Duodenal mucosa (tissue), 2 donors: Measurements from ENCODE around the gene BAG5.

Experiments
- H3K27ac ChIP-seq: one replicate; pipeline ENCODE4 v1.7.0; 2013; ENCODE audit warnings: low read depth, low read length
- H3K27me3 ChIP-seq, 2 donors: one replicate each; pipeline ENCODE4 v1.7.0; 2013; ENCODE audit warnings: low read length in 2 of 2, control low read depth in 1 of 2; ENCODE audit not compliant: insufficient read depth in 2 of 2, control insufficient read depth in 1 of 2
- H3K36me3 ChIP-seq, 2 donors: one replicate each; pipeline ENCODE4 v1.7.0; 2013; ENCODE audit warnings: low read length in 2 of 2, control low read depth in 1 of 2; ENCODE audit not compliant: insufficient read depth in 2 of 2, control insufficient read depth in 1 of 2
- H3K4me1 ChIP-seq, 2 donors: one replicate each; pipeline ENCODE4 v1.7.0; 2013; ENCODE audit warnings: low read length in 2 of 2, control low read depth in 1 of 2; ENCODE audit not compliant: insufficient read depth in 2 of 2, control insufficient read depth in 1 of 2
- H3K4me3 ChIP-seq, 2 donors: one replicate each; pipeline ENCODE4 v1.7.0; 2013; ENCODE audit warnings: low read length in 2 of 2, low read depth in 1 of 2
- H3K9ac ChIP-seq, 2 donors: one replicate each; pipeline ENCODE4 v1.7.0; 2013; ENCODE audit warnings: low read length in 2 of 2, low read depth in 1 of 2
- H3K9me3 ChIP-seq, 2 donors: one replicate each; pipeline ENCODE4 v1.7.0; 2013; ENCODE audit warnings: low read length in 2 of 2, control low read depth in 1 of 2; ENCODE audit not compliant: control insufficient read depth in 1 of 2

BAG5 gene

DNA sequence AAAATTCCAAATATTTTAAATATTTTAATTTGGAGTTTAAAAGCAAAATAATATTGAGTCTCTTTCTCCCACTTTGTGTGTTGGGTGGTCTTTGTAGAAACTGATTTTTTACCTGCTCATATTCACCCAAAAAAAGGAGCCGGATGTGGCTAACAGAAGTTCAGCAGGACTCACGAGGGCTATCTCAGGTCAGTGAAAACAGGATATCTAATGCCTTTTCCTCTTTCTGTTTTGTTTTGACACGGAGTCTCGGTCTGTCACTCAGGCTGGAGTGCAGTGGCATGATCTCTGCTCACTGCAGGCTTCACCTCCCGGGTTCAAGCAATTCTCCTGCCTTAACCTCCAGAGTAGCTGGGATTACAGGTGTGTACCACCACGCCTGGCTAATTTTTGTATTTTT, 31.1 kb upstream of the BAG5 start:
- Histone ChIP-seq H3K4me3 (peak overlapping the region in 1 of 2 donors; percentile 28), H3K9ac (no peak overlapping the region), H3K27ac (no peak overlapping the region), H3K36me3 (peaks cover 3 to 12% of the 10 kb centered on the region in 2 donors), H3K9me3 (no peaks in the 10 kb centered on the region), H3K27me3 (no peaks in the 10 kb centered on the region), H3K4me1 (no peaks in the 10 kb centered on the region)

DNA sequence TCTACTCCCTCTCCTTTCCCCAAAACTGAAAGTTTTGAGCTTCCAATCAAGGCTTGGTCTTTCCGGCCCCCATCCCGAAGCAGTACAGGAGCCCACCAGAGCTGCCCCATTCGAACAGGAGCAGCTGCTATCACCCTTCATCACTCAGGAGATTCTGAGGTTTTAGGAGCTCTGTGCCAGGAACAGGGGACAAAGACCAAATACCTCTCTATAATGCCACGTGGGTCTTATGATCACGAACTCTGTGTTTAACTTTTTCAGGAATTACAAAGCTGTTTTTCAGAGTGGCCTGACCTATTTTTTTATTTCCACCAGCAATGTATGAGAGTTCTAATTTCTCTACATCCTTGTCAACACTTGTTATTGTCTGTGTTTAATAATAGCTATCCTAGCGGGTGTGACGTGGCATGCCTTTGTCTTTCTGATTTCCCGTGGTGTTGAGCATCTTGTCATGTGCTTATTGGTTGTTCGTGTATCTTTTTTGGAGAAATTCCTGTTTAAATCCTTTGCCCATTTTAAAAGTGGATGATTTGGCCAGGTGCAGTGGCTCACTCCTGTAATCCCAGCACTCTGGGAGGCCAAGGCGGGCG, 22.0 kb upstream of the BAG5 start:
- Histone ChIP-seq H3K9me3 (no peaks in the 10 kb centered on the region), H3K4me3 (no peak overlapping the region), H3K4me1 (no peaks in the 10 kb centered on the region), H3K36me3 (peaks cover 0 to 27% of the 10 kb centered on the region in 2 donors), H3K27ac (no peak overlapping the region), H3K9ac (no peak overlapping the region), H3K27me3 (no peaks in the 10 kb centered on the region)

DNA sequence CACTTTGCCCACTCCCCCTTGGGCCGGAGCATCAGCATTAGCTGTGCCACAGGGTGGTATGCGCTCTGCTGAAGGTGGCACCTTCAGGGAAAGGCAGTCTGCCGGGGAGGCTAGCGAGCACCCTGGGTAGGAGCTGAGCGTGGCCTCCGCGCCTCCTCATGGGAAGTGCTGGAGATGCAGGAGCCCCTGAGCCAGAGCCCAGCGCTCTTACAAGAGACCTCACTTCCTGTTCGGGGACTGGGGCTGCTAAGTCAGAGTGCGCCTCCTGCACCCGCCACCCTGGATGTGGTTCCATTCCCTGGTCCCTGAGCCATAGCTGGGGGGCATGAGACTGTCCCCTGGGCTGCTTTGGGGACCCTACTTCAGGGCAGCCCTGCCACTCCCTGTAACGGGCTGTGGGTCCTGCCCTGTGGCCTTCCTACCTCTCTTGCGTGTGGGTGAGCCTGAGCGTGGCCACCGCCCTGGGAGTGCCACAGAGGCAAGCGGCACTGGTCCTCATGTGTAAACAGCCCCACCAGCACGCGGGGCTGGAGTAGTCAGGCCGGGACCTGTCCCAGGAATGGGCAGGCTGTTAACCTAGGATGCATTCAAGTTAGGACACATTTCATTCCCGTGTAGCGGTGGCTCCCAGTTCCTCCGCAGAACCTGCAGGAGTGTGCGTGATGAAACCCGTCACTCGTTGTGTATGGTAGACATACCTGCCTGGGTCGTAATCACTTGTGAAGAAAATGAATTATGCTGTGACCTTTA, 19.7 kb upstream of the BAG5 start:
- no peaks in the 10 kb centered on the region for H3K27me3 ChIP-seq
- H3K27ac ChIP-seq, result no peak overlapping the region
- H3K4me1 ChIP-seq, result peaks cover 3% of the 10 kb centered on the region in 2 donors

DNA sequence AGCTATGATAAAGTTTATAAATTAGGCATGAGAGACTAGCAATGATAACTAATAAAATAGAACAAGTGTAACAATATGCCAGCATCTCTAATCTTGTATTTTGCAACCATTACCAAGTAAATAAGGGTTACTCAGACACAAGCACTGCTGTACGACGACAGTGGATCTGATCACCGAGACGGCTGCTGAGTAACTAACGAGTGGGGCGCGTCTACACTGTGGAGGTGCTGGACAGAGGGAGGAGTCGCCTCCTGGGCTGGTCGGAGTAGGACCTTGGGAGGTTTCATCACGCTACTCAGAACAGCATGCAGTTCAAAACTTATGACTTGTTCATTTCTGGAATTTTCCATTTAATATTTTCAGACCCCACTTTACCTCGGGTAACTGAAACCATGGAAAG, 18.7 kb upstream of the BAG5 start:
- no peaks in the 10 kb centered on the region for H3K27me3 ChIP-seq
- peaks cover 11 to 12% of the 10 kb centered on the region in 2 donors for H3K4me1 ChIP-seq
- H3K9me3 ChIP-seq, result no peaks in the 10 kb centered on the region
- H3K4me3 ChIP-seq, result no peak overlapping the region
- H3K36me3 ChIP-seq, result peaks cover 6 to 31% of the 10 kb centered on the region in 2 donors
- H3K9ac ChIP-seq, result no peak overlapping the region
- H3K27ac ChIP-seq, result no peak overlapping the region

More for the DNA sequence above, 19.7 kb upstream of the BAG5 start:
- no peaks in the 10 kb centered on the region for H3K9me3 ChIP-seq
- H3K9ac ChIP-seq, result no peak overlapping the region
- H3K4me3 ChIP-seq, result no peak overlapping the region
- H3K36me3 ChIP-seq, result peaks cover 6 to 31% of the 10 kb centered on the region in 2 donors

DNA sequence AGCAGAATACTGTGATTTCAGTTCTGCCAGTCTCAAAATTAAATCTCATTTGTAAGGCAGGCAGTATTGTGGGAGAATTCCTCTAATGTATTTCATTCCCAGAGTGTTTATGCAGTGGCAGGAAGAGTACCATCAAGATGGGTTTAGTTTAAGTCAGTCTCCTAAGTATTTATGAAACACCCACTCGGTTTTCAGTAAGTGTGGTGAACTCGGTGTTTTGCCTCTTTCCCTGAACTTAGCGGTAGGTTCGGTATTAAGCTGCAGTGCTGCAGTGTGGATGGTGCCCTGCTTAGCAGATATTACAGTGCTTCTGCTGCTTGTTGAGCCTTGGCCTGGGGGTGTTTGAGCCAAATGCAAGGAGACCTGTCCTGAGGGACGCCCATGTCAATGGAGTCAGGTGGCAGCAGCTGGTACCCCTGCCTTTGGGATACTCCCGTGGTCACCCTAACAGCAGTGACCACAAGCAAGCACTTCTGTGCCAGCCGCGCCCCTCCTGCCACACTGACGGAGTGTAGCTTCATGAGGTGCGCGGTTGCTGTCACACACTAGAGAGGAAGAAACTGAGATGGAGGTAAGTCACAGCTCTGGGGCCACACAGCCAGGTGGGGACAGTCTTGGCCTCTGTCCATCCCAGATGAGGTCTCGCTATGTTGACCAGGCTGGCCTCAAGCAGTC, 16.1 kb upstream of the BAG5 start:
- no peak overlapping the region for H3K27ac ChIP-seq
- no peaks in the 10 kb centered on the region for H3K27me3 ChIP-seq
- H3K9me3 ChIP-seq, result no peaks in the 10 kb centered on the region
- H3K36me3 ChIP-seq, result peaks cover 14 to 47% of the 10 kb centered on the region in 2 donors
- no peak overlapping the region for H3K9ac ChIP-seq
- H3K4me3 ChIP-seq, result no peak overlapping the region
- peaks cover 14 to 16% of the 10 kb centered on the region in 2 donors for H3K4me1 ChIP-seq

DNA sequence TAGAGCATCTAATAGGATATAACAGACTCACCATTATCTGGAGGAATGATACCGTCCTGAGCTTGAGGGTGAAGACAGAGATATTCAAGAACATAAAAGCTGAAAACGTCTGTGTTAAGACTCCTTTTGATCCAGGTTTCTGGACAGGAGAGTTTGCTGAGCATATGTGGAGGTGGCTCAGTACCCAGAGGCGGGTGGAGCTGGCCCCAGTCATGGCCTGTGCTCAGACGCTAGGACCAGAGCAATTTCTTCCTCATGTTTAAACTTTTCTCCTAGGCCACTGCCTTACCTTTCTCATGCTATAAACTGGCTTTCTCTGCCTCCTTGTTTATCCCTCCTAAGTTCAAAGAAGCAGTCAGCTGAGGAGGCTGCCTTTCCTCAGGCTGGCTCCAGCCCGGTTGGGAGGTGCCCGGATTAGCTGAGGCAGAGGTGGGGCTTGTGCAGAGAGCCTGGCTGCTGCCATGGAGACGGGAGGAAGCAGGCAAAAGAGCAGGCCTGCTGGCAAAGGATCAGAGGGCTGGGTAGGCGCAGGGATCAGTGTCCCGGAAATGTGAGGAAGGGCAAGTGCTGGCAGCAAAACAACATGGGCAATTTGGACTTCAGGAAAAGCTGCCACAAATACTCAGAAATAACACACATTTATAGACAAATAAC, 14.0 kb upstream of the BAG5 start:
- Histone ChIP-seq H3K4me1 (peaks cover 14 to 16% of the 10 kb centered on the region in 2 donors), H3K4me3 (peak overlapping the region in 1 of 2 donors; percentile 2), H3K9ac (peak overlapping the region in 1 of 2 donors; percentile 0), H3K9me3 (no peaks in the 10 kb centered on the region), H3K27ac (peak overlapping the region; percentile 51), H3K27me3 (no peaks in the 10 kb centered on the region), H3K36me3 (peaks cover 14 to 45% of the 10 kb centered on the region in 2 donors)

DNA sequence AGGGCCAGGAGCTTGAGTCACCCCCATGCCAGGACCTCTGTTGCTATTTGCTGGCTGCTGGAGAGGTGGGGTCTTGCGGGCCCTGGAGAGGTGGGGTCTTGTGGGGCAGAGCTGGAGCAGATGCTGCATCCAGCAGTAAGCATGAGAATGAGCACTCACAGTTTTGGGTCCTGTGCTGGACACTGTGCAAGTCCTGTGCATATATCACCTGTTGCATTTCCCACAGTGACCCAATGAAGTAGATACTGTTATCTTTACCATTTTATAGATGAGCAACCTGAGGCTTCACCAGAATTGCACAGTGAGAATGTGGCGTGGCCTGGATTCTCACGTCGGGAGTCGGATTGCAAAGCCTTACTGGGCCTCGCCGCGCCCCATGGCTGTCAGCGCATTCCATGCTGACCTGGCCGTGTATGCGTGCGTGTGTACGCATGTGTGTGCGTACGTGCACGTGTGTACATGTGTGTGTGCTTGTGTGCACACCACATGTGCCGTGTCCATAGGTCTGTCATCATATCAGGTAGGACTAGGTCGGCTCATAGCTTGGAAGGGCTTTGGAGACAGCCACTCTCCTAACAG, 12.3 kb upstream of the BAG5 start:
- Histone ChIP-seq H3K4me3 (no peak overlapping the region), H3K36me3 (peaks cover 14 to 37% of the 10 kb centered on the region in 2 donors), H3K27ac (no peak overlapping the region), H3K9me3 (no peaks in the 10 kb centered on the region), H3K27me3 (no peaks in the 10 kb centered on the region), H3K9ac (no peak overlapping the region), H3K4me1 (peaks cover 14 to 16% of the 10 kb centered on the region in 2 donors)

DNA sequence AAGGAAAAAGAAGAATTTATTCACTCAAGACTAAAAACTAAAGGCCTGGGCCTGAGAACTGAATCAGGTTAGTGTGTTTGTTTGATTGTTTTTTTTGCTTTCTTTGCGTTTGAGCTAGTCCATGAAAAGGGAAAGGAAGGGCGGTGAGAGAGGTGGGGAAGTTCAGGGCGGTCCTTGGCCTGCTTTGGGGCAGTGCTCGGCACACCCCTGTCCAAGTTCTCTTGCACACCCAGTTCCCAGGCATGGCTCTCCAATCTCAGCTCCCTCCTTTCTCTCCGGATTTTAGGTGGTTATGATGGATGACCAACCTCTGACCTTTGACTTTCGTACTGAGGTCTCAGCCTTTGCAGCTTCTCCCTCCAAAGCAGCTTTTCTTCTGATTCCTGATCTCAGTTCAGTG, 11.6 kb upstream of the BAG5 start:
- Histone ChIP-seq H3K4me3 (no peak overlapping the region), H3K9ac (no peak overlapping the region), H3K9me3 (no peaks in the 10 kb centered on the region), H3K27me3 (no peaks in the 10 kb centered on the region), H3K27ac (no peak overlapping the region), H3K4me1 (peaks cover 14 to 16% of the 10 kb centered on the region in 2 donors), H3K36me3 (peaks cover 14 to 34% of the 10 kb centered on the region in 2 donors)

DNA sequence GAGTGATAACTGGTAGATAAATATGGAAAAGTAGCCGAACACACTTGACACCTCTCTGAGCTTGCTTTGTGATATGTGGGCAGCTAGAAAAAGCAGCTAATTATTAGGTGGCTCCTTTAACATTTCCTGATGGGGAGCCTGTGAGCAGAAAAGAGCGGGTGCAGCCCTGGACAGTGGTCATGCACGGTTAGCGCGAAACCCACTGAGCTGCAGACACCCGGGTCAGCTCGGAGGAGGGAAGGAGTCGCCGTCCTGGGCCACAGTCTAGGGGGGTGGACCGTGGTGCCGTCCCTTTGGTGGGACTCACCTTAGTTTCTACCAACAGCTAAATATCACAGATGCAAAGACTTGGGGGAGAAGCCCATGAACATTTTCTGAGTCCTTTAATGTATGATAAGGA, 7.0 kb upstream of the BAG5 start:
- H3K4me3 ChIP-seq, result no peak overlapping the region
- H3K9me3 ChIP-seq, result no peaks in the 10 kb centered on the region
- no peaks in the 10 kb centered on the region for H3K4me1 ChIP-seq
- no peak overlapping the region for H3K9ac ChIP-seq
- H3K36me3 ChIP-seq, result peaks cover 0 to 16% of the 10 kb centered on the region in 2 donors
- H3K27ac ChIP-seq, result no peak overlapping the region
- no peaks in the 10 kb centered on the region for H3K27me3 ChIP-seq
